ENCODE measurements around the gene SRSF2.

Gene SRSF2

GRCh38 chr17:76707985-76708807 is 28.9 kb downstream of the SRSF2 start (continued):
- TF ChIP-seq CSRNP3 (CRISPR knock-in tag; IDR thresholded peaks at IDR 0.05) (no peak), TSHZ2 (CRISPR knock-in tag; IDR thresholded peaks at IDR 0.05) (no peak), SNAI2 (CRISPR knock-in tag; IDR thresholded peaks at IDR 0.05) (no peak), BACH2 (CRISPR knock-in tag; IDR thresholded peaks at IDR 0.05; ENCODE audit: borderline replicate concordance) (no peak), PATZ1 (CRISPR knock-in tag; IDR thresholded peaks at IDR 0.05; ENCODE audit: borderline replicate concordance) (no peak)

GRCh38 chr17:76706817-76707216 is 30.3 kb downstream of the SRSF2 start:
- TF ChIP-seq PATZ1 (CRISPR knock-in tag; IDR thresholded peaks at IDR 0.05; ENCODE audit: borderline replicate concordance): no peak
- TF ChIP-seq BACH2 (CRISPR knock-in tag; IDR thresholded peaks at IDR 0.05; ENCODE audit: borderline replicate concordance): no peak
- TF ChIP-seq TCF4 (CRISPR knock-in tag; IDR thresholded peaks at IDR 0.05; ENCODE audit: borderline replicate concordance): no peak
- TF ChIP-seq CSDC2 (CRISPR knock-in tag; IDR thresholded peaks at IDR 0.05): no peak
- TF ChIP-seq TSHZ2 (CRISPR knock-in tag; IDR thresholded peaks at IDR 0.05): no peak
- TF ChIP-seq POU6F1 (CRISPR knock-in tag; IDR thresholded peaks at IDR 0.05; ENCODE audit: borderline replicate concordance, low read depth): no peak
- no peak for TF ChIP-seq SNAI2 (CRISPR knock-in tag; IDR thresholded peaks at IDR 0.05)
- TF ChIP-seq ZFP30 (CRISPR knock-in tag; IDR thresholded peaks at IDR 0.05): no peak
- TF ChIP-seq ZNF565 (CRISPR knock-in tag; conservative IDR thresholded peaks at IDR 0.05; ENCODE audit: low read depth): no peak
- TF ChIP-seq ZNF8 (CRISPR knock-in tag; IDR thresholded peaks at IDR 0.05): no peak
- no peak for TF ChIP-seq ESRRG (CRISPR knock-in tag; IDR thresholded peaks at IDR 0.05)
- no peak for TF ChIP-seq RARB (CRISPR knock-in tag; IDR thresholded peaks at IDR 0.05)
- ATAC-seq: no peak

GRCh38 chr17:76704805-76705204 is 32.3 kb downstream of the SRSF2 start:
- no peak for TF ChIP-seq ISL1 (CRISPR knock-in tag; IDR thresholded peaks at IDR 0.05)
- TF ChIP-seq CSRNP3 (CRISPR knock-in tag; IDR thresholded peaks at IDR 0.05): no peak
- no peak for TF ChIP-seq TCF4 (CRISPR knock-in tag; IDR thresholded peaks at IDR 0.05; ENCODE audit: borderline replicate concordance)
- no peak for TF ChIP-seq ZFP30 (CRISPR knock-in tag; IDR thresholded peaks at IDR 0.05)
- TF ChIP-seq OSR1 (CRISPR knock-in tag; IDR thresholded peaks at IDR 0.05): no peak
- TF ChIP-seq CREB5 (CRISPR knock-in tag; IDR thresholded peaks at IDR 0.05; ENCODE audit: low read depth): no peak
- no peak for TF ChIP-seq GLIS3 (CRISPR knock-in tag; IDR thresholded peaks at IDR 0.05)
- no peak for TF ChIP-seq ZNF70 (CRISPR knock-in tag; IDR thresholded peaks at IDR 0.05)
- ATAC-seq: no peak
